ENCODE results near the gene PKIG.

PKIG gene

DNA sequence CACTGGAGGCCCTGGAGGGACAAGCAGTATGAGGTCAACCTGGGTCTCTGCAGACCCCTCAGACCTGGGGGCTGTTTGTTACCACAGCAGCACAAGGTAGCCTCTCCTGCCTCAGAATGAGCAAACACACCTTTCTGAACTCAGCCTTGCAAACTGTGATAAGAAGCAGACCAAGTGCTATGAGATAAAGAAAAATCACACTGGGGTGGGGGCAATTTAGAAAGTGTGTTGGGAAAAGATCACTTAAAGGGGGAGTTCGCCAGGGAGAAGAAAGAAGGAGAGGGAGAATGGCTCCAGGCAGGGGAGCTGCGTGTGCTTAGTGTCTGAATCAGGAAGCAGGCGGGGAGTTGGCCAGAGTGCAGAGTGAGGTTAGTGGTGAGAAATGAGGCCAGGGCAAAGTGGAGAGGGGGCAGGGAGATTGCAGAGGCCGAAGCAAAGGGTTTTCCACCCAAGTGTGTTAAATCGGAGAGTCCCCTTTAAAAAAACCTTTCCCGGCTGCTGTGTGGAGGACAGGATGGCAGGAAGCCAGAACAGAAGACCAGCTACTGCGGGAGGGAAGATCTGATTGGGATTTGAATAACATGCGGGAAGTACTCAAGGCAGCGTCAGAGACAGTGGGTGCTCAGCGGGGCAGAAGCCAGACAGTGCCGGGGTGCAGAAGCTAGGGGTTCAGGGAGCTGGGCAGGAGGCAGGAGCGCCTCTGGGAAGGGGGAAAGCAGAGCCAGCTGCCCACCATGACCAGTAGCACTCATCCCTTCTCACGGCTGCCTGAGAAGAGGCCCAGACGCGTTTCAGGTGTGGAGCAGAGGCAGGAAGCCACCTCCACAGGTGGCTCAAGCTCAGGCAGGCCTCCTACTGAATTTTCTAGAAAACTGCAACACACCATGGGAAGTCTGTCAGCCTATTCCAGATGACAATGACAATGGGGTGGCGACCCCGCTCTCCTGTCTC is 60.1 kb downstream of the PKIG start:
- peak; percentile 64 for DNase-seq (ENCODE audit: low read depth, low spot score)
- TF ChIP-seq, protein P1, sequence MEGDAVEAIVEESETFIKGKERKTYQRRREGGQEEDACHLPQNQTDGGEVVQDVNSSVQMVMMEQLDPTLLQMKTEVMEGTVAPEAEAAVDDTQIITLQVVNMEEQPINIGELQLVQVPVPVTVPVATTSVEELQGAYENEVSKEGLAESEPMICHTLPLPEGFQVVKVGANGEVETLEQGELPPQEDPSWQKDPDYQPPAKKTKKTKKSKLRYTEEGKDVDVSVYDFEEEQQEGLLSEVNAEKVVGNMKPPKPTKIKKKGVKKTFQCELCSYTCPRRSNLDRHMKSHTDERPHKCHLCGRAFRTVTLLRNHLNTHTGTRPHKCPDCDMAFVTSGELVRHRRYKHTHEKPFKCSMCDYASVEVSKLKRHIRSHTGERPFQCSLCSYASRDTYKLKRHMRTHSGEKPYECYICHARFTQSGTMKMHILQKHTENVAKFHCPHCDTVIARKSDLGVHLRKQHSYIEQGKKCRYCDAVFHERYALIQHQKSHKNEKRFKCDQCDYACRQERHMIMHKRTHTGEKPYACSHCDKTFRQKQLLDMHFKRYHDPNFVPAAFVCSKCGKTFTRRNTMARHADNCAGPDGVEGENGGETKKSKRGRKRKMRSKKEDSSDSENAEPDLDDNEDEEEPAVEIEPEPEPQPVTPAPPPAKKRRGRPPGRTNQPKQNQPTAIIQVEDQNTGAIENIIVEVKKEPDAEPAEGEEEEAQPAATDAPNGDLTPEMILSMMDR (IDR thresholded peaks at IDR 0.05; ENCODE audit: insufficient read depth, low read length, missing control alignments): no peak
- CTCF ChIA-PET: interaction anchor here (1.1 to 2.3 kb wide), 4 partner anchors 10 to 424 kb away, joined by 3 to 18 read pairs (median 4); no protein-coding TSS in a partner anchor
- H3K4me3 ChIP-seq (ENCODE audit: low read depth, low read length): peak overlapping the region; percentile 20; the same call in 1 of the 2 replicates
- POLR2A ChIA-PET: interaction anchor here (1.4 kb wide), 1 partner anchor 10 kb away, joined by 3 read pairs; no protein-coding TSS in a partner anchor

DNA sequence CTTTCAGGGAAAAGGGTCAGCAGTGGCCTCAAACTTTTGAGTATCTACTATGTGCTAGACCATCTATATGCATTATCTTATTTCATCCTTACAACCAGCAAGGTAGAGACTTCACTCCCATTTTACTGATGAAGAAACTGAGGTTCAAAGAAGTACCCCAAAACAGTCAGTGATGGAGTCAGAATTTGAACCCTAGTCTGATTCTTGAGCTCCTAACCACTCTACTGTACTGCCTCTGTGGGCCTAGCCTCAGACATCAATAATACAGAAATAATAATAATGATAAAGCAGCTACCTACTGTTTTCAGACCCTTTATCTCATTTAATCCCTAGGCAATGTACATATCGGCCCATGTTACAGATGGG is 60.8 kb downstream of the PKIG start:
- ChIA-PET POLR2A (interaction anchor here (1.4 kb wide), 1 partner anchor 9 kb away, joined by 3 read pairs; no protein-coding TSS in a partner anchor), CTCF (interaction anchor here (1.1 to 2.3 kb wide), 4 partner anchors 9 to 424 kb away, joined by 3 to 18 read pairs (median 4); no protein-coding TSS in a partner anchor)
- TF ChIP-seq, protein P1 (IDR thresholded peaks at IDR 0.05; ENCODE audit: insufficient read depth, low read length, missing control alignments): no peak
- DNase-seq (ENCODE audit: low read depth, low spot score): no peak
- H3K4me3 ChIP-seq (ENCODE audit: low read depth, low read length): no peak overlapping the region

DNA sequence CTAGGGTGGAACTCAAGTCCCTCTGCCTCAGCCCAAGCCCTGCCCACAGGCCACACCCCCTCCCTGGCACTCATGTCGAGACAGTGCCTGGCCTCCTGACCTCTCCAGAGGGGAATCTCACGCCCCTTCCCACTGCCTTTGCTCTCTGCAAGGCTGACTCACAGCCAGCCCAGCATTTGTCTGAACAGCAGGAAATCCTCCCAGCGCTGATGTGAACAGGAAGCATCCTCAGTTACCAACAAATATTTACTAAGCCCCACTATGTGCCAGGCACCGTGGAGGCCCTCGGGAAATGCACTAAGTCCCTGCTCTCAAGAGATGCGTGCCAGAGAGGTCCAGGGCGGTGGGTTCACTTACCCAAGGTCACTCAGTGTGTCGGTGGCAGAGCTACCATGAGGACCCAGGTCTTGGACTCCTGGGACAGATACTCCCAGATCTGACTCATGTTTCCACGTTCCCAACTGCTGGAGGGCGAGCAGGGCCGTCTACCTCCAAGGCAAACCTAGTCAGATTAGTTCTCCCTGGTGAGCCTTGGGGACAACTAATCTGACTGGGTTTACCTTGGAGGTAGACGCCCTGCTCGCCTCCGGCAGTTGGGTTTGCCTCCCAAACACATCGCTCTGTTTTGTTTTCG is 61.3 kb downstream of the PKIG start:
- ChIA-PET POLR2A (interaction anchor here (0.9 to 1.4 kb wide), 2 partner anchors 8 to 40 kb away, joined by 3 to 6 read pairs; no protein-coding TSS in a partner anchor), CTCF (interaction anchor here (1.1 to 2.3 kb wide), 4 partner anchors 33 to 425 kb away, joined by 3 to 18 read pairs (median 4); no protein-coding TSS in a partner anchor)
- TF ChIP-seq, protein P1 (IDR thresholded peaks at IDR 0.05; ENCODE audit: insufficient read depth, low read length, missing control alignments): no peak
- peak; percentile 28 for DNase-seq (ENCODE audit: low read depth, low spot score)
- H3K4me3 ChIP-seq (ENCODE audit: low read depth, low read length): no peak overlapping the region

DNA sequence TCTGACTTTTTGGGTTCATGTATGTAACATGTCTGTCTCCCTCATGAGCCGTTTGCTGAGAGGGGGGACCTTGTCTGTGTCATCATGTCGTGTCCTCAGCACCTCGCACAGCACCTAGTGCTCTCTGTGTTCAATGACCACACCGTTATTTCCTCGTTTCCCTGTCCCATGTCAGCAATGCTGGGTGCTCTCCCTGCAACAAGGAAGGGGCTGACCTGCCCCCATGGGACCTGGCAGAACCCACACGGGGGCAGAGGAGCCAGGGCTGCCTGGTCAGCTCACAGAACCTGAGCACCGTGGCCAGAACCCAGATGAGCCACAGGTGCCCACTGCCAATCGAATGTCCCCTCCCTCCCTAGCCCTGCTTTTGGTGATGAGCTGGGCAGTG is 61.8 kb downstream of the PKIG start:
- POLR2A ChIA-PET: interaction anchor here (0.9 to 1.4 kb wide), 2 partner anchors 8 to 39 kb away, joined by 3 to 6 read pairs; no protein-coding TSS in a partner anchor
- TF ChIP-seq, protein P1 (IDR thresholded peaks at IDR 0.05; ENCODE audit: insufficient read depth, low read length, missing control alignments): no peak
- CTCF ChIA-PET: interaction anchor here (1.1 kb wide), 1 partner anchor 34 kb away, joined by 3 read pairs; no protein-coding TSS in a partner anchor
- no peak for DNase-seq (ENCODE audit: low read depth, low spot score)
- H3K4me3 ChIP-seq (ENCODE audit: low read depth, low read length): no peak overlapping the region

DNA sequence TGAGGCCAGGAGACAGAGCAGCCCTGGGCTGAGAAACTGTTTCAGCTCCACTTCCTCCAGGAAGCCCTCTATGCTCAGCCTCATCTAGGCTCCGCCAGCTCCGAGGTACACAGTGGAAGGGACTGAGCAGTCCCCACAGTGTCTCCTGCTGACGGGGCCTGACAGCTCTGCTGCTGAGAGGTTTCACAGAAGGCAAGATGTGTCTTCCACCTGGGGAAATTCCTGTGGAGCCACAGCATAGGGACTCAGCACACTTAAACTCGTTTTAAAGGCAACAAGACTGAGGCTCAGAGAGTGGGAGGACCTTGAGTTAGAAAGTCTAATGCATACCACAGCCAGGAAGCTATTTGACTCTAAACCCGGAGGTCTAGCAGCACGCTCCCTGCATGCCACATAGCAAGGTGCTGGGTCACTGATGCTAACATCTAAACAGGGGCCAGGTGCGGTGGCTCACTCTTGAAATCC is 62.3 kb downstream of the PKIG start:
- TF ChIP-seq, protein P1 (IDR thresholded peaks at IDR 0.05; ENCODE audit: insufficient read depth, low read length, missing control alignments): no peak
- DNase-seq (ENCODE audit: low read depth, low spot score): no peak
- no peak overlapping the region for H3K4me3 ChIP-seq (ENCODE audit: low read depth, low read length)
- CTCF ChIA-PET: interaction anchor here (0.9 to 1.1 kb wide), 2 partner anchors 34 to 89 kb away, joined by 3 read pairs; no protein-coding TSS in a partner anchor
- POLR2A ChIA-PET: no interaction called here

All from AG04449 (cell line).